HG02884 (cell line): ENCODE measurements around the gene GUCY2F.

Source experiments
- ATAC-seq: cut with Tn5 transposase; IDR thresholded peaks from one replicate; pipeline ENCODE4 v1.9.1; 2021; ENCODE audit warnings: mild to moderate bottlenecking, moderate library complexity; ENCODE audit not compliant: unreplicated experiment

The GUCY2F gene

DNA sequence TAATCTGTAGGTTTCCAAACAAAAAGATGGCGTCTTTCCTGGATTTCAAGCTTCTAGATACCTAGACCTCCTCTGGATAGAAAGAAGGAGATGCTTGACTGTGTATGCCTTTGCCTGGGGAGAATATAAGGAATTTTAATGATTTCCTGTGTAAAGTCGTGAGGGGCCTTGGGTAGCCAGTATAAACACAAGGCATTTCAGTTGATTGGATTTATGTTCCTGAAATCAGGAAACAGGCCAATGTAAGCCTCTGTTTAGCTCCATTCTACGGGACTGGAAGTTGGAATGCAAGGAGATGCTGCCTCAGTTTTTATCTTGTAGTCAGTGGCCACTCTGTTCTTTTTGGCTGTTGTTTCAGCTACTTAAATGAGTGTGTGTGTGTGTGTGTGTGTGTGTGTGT, 137.2 kb downstream of the GUCY2F start:
- ATAC-seq: no peak

DNA sequence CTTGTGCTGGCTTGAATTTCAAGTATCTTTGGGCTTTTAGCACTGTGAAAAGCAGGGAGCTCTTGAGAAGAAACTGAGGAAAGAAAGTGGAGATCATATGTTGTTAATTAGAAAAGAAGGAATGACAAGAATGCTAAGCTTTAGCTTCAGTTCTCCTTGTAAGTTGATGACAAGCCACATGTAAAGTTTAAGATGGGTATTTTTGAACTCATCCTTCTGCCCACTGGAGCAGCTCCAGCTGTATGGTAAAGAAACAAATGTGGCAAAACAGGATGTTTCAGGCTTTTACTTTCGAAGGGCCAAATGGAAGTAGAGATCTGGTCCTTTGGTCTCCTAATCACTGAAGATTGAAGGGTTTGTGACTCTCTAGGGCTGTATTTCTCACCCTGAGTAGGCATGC, 137.8 kb downstream of the GUCY2F start:
- ATAC-seq: no peak

DNA sequence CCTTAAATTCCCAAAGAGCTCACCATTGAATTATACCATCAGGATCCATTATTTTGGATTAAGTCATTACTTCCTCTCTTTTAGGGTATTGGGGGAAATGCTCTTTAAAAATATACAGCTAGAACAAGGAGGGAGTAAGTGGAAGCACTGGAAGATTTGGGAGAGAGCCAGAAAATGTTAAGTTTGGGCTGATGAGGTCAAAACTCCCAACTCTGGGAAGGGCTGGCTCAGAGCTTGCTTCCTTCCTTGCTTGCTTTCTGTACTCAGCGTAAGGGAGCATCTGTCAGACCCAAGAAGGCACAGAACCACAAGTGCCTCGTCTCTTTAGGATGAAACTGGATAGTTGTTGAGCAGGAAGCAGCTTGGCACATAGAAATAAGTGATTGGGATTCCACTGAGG, 138.2 kb downstream of the GUCY2F start:
- ATAC-seq: no peak

DNA sequence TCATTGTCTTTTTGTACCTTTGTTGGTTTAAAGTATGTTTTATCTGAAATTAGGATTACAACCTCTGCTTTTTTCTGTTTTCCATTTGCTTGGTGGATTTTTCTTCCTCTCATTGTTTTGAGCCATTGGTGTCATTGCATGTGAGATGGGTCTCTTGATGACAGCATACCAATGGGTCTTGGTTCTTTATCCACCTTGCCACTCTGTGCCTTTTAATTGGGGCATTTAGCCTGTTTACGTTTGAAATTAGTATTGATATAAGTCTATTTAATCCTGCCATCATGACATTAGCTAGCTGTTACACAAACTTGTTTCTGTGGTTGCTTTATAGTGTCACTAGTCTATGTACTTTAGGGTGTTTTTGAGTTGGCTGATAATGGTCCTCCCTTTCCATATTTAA, 145.7 kb downstream of the GUCY2F start:
- ATAC-seq: no peak

DNA sequence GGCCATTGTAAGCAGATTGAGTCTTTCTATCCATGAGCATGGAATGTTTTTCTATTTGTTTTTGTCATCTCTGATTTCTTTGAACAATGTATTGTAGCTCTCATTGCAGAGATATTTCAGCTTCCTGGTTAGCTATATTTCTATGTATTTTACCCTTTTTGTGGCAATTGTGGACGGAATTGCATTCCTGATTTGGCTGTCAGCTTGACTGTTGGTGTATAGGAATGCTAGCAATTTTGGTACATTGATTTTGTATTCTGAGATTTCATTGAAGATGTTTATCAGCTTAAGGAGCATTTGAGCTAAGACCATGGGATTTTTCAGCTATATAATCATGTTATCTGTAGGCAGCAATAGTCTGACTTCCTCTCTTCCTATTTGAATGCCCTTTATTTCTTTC, 154.6 kb downstream of the GUCY2F start:
- ATAC-seq: no peak
